Muscle of arm (tissue), 12 donors: ENCODE results near the gene GNB1L. TPM values are rescaled to one million over a fixed set of nuclear protein-coding genes. Genes with fewer than 3 reads are reported as not detected.
A peak's percentile ranks its signal among the peaks of the same experiment; 100 is the strongest.
"Not testable (repeated sequence)": the region's sequence is repeated elsewhere in the genome, so short reads cannot be mapped to it uniquely, and the experiment has no call there.

Source experiments
- DNase-seq: peaks from one replicate; pipeline ENCODE4 v3.0.0-alpha.2; 2013
- polyA plus RNA-seq, 12 donors: library from polyadenylated mRNA; unstranded; fragments of 120-200 nt; gene quantifications; one replicate each; pipeline ENCODE4 v1.2.1, GENCODE V29; 2013; ENCODE audit not compliant: insufficient read length in 12 of 12

GNB1L gene
- polyA plus RNA-seq, 12 donors, result 1.8 to 5.0 (median 3.3) TPM; not detected in 2

DNA sequence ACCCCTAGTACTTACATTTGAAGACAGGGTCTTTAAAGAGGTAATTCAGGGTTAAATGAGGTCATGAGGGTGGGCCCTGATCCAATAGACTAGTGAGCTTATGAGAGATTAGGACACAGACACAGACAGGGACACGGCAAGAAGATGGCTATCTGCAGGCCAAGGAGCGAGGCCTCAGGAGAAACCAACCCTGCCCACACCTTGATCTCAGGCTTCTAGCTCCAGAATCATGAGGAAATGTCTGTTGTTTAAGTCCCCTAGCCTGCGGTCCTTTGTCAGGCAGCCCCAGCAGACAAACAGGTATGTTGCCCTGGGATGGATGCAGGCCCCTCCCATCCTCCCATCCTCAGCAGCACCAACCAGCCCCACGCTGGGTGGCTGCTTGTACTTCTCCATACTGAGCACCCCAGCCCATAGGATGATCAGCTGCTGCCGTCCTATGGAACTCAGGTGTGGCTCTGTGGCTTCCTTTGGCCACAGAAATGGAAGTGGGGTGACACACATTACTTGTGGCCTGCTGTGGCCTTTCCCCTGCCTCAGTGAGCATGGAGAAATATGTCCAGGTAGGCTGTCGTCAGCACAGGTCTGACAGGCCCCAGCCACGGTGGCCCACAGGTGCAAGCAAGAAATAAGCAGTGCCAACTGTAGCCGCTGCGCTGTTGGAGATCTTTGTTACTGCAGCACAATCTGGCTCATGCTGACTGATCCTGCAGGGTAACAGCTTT lies 7.9 kb downstream of the GNB1L start:
- no peak for DNase-seq

DNA sequence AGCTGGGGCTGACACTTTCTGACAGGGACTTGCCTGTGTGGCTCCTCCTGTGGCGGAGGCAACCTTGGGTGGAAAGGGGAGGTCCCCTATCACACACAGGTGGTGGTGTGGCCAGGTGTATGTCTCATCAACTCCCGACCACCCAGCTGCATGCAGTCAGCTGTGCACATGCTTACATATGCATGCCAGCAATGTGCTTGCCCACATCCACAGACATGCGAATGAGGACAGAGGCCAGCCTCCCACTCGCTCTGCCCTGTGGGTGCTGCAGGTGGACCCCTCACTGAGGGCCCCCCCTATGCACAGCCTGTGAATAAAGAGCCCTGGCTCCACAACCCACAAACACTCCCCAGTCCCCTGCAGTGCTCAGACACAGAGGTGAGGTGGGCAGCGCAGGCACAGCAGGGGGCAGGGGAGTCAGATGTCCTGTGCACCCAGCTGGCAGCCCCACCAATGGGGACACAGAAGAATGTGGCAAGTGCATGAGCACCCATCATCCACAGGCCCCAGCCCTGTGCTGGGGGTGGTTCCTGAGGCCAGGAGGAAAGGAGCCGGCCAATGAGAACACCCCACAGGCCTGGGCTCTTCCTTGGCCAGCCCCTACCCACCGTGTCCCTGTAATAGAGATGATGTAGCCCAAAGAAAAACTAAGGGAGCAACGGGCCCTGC lies 9.5 kb downstream of the GNB1L start:
- no peak for DNase-seq

DNA sequence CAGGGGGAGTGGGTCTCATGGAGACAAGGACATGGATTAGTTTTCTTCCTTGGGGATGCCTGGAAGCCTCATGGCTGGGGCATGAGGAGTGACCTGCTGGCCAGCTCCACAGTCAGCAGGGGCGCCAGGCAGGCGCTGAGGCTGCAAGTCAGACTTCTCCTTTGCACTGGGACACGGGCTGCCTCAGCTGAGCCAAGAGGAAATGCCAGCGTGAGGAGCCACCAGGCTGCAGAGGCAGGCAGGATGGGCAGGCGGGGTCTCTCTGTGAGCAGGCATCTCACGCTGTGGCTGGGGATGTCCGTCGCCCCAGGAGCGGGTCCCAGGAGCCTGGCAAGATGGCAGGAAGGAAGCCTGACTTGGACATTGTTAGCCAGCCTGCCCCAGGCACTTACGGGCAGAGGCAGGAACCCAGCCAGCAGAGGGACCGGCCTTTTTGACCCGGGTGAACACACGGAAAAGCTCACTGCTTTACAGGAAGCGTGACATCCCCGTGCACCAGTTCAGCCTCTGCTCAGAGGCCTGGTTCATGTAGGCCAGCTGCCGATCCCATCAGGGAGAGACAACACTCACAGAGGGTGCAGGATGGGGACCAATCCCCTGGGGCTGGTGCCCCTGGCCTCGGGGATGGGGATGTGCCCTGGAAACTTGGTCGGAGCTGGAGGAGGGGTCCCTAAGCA lies 10.2 kb downstream of the GNB1L start:
- peak; percentile 26 for DNase-seq

DNA sequence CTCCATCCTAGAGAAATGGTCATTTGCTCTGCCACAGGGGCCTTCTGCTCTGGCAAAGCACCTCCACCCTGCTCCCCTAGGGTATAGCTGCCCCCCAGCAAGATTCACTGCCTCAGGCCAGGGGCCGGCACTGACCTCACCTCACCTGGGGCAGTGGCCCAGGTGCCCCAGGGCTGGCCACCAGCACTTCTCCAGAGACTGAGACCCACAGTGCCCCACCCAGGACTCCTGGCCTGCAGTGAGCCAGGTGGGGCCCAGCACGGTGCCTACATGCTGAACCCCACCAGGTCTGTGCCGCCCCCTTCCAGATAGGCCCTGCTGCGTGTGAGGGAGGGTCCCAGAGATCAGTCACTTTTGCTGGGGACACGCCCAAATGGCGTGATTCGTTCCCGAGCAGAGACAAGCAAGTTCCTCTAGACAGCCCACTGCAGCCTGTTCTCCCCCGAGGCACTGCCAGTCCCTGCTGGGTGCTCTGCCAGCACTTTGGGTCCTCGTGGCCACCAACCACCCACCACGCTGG lies 10.8 kb downstream of the GNB1L start:
- DNase-seq, result no peak

DNA sequence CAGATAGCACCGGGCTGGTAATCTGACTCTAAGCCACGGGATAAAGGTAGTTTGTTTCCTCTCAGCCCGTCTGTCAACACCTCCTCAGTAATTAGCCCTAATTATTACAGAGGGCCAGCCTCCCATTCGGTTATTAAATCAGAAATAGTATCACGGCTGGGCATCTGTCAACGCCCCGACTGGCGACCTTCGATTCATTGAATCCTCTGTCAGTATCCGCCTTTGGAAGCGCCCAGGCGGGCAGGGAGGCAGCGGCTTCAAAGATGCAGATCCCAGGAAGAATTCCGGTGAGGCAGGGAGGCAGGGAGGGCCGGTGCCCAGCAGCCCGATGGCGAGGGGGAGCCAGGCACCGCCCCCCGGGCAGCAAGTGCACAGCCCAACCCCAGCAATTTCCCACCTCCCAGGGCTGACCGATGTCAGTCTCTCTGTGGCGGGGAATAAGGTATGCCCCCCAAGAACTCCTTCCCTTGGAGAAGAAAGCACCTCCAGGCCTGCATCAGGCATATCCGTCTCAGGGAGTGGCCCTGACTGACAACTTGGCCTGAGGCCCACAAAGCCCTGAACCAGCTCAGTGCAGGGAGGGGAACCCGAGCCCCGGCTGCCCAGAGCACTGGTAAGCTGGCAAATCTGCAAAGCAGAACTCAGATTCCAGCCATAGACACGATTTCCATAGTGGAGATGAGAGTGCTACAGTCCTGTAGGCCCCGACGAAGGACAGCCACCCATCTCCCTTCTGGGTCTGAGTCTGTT lies 11.4 kb downstream of the GNB1L start:
- DNase-seq, result no peak

DNA sequence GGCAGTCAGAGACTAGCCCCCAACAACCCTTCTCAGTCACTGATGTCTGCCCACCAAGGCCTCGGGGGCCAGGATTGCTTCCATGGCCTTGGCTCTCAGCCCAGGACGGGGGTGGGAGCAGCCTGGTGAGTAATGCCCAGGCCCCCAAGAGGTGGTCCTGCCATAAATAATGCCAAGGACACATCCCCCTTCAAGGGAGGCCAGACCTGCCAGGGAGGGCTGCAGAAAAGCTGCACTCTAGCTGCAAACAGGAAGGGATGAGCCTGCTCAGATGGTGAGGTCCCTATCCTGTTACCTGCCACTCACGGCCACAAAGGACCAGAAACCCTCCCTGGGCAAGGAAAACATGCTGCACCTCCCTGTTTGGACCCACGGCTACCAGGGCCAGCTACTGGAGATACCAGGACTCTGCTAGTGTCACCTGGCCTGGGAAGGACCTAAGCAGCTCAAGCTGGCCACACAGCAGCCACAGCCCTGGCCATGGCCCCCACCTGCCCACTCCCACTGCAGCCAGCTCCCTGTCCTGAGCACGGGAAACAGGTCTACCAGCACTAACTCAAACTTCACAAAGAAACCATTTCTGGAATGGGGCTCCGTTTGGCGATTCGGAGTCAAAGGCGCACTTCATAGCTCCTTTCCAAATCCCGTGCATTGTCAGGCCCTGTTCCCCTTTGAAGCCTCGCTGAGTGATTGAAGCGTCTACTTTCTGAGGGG lies 12.1 kb downstream of the GNB1L start:
- DNase-seq, result no peak

DNA sequence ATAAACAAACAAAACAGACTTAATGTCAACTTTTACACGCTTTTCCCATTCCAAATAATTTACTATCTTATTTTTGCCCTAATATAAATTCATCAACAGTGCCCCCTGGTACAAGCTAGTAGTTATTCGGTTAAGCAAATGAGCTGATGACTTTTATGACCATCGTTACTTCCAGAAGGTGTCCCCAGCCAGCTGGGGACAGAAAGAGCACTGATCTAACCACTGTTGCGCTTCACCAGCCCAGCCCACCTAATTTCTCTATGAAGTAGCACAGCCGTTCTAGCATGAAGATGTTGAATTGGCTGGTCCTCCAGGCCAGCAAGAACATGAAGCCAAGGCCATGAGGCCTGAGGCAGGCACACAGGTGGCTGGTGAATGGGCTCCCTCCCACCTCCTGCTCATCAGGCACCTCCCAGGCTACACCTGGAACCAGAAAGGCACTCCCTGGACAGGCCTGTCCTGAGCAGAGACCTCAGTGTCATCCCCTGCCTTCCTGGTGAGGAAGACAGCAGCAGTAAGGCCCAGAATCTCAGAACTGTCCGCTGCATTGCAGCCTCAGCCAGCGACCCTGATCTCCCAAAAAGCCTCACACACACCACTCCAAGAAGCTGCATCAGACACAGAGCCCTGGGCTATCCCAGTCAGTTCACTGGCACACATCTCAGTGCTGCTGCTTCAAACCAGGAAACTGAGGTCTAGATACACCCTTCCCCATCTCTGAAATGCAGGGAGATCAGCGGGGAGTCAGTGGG lies 12.9 kb downstream of the GNB1L start:
- no peak for DNase-seq

DNA sequence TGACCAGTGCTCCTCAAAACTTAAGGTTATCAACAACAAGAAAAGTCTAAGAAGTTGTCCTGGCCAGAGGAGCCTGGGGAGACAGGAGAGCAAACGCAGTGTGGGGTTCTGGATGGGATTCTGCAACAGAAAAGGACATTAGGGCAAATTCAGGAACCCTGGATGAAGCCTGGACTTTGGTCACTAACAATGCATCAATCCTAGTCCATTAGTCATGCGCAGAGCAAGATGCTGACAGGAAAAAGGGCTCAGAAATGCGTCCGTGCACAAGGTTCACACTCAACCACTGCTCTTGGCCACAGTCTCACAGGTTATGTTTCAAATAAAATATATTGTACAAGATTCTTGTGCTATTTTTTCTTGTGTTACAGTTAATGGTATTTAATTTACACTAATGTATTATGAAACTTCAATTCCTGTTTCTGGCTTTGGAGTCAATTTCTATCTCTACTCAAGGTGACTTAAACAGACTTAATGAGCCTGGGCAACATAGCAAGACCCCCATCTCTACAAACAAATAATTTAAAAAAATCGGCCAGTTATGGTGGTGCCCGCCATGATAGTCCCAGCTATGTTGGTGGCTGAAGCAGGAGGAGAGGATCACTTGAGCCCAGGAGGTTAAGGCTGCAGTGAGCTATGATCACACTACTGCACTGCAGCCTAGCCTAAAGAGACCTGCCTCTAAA lies 13.6 kb downstream of the GNB1L start:
- no peak for DNase-seq

DNA sequence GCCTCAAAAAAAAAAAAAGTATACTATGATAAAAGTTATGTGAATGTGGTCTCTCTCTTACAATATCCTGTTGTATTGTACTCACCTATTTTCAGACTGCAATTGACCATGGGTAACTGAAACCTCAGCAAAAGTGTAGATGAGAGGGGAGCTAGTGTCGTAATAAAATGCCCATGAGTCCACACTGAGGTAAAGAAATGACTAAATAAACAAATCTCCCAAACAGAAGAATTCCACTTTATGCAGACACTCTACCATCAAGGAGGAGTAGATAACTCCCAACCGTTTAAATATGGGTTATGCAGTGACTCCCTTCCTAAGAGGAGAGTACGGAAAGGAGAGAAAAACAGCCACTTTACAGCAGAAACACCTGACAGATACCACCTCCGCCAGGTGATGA lies 14.6 kb downstream of the GNB1L start:
- no peak for DNase-seq

DNA sequence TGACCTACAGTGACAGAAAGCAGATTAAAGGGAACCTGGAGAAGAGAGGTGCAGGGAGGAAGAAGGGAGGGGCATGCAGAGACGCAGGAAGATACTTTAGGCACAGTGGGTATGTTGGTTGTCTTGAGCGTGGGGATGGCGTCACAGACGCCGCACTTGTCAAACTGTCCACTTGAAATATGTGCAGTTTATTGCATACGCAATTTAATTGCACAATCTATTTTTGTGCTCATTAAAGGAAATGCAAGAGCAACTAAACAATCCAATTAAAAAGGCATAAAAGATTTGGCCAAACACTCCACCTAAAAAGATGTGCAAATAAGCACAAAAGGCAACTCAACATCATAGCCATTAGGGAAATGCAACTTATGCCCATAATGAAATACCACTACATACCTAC lies 16.8 kb downstream of the GNB1L start:
- no peak for DNase-seq

DNA sequence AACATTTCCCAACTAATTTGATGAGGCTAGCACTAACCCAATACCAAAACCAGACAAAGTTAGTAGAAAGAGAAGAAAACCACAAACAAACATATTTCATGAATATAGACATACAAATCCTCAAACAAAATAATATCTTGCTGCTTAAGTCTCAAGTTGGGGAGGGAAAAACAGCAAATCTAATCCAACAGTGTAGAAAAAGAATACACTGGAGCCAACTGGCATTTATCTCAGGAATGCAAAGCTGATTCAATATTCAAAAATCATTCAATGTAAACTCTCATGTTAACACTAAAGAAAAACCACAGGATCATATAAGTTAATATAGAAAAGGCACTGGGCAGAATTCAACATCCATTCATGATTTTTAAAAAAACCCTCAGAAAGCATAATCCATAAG lies 18.2 kb downstream of the GNB1L start:
- DNase-seq, result no peak

DNA sequence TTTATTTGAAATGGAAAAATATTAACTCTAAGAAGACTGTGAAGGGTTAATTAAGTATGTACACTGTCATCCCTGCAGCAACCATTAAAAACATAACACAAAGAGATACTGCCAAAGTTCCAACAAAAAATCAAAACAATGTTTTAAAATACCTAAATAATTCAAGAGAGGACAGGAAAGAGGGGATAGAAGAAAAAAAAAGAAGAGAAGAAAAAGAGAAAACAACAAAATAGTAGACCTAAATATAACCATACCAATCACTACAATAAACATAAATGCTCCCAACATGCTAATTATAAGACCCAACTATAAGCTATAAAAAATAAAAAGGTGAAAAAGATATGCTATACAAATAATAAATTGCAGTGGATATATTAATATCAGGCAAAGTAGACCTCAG lies 20.1 kb downstream of the GNB1L start:
- DNase-seq, result no peak

DNA sequence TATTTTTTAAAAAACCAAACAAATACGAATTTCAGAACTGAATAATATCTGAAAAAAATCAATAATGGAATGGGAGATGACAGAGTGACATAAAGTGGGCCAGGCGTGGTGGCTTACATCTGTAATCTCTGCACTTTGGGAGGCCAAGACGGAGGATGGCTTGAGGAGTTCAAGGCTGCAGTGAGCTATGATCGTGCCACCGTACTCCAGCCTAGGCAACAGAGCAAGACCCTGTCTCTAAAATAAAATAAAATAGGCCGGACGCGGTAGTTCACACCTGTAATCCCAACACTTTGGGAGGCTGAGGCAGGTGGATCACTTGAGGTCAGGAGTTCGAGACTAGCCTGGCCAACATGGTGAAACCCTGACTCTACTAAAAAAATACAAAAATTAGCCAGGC lies 21.3 kb downstream of the GNB1L start:
- DNase-seq, result not testable (repeated sequence)

DNA sequence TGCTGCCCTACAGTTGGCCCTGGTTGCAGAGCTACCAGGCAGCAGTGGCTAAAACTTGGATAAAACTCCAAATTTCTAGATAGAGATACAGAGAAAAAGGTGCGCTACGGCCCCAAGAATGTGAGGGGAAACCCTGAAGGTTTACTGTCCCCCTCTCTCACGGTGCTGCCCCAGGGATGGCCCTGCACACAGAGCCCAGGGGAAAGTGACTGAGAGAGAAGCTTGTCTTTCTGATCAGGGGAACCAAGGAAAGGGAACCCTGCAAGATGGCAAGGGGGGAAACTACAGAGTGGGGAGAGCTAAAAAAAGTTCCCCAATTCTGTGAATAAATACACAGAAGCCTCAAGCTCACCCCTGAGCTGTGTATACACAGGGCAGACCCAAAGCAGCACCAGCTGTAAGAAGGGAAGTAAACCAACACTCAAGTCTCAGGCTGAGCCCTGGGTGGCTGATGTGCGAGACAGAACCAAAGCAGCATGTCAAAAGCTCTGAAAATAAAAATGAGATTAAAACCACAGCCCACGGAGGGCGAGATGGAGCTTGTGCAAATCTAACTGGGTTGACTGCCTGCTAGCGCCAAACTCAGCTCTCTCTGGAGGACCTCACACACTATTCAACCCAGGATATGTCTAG lies 22.1 kb downstream of the GNB1L start:
- DNase-seq, result no peak

DNA sequence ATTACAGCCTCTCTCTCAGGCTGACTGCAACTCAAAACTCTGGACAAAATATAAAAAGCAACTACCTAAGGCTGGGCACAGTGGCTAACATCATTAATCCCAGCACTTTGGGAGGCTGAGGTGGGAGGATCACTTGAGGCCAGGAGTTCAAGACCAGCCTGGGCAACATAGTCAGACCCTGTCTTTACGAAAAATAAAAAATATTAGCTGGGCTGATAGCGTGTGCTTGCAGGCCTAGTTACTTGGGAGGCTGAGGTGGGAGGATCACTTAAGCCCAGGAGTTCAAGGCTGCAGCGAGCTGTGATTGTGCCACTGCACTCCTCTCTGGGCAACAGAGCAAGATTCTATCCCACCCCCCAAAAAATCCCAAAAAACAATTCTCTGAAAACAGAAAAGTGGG lies 22.7 kb downstream of the GNB1L start:
- DNase-seq, result not testable (repeated sequence)

DNA sequence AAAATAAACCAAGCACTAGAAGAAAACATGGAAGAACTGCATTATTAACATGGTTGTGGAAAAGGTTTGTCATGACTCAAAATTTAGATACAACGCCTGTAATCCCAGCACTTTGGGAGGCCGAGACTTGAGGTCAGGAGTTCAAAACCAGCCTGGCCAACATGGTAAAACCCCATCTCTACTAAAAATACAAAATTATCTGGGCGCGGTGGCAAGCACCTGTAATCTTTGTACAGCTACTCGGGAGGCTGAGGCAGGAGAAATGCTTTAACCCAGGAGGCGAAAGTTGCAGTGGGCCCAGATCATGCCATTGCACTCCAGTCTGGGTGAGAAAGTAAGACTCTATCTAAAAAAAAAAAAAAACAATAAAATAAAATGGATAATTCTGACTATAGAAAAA lies 23.7 kb downstream of the GNB1L start:
- DNase-seq, result no peak

DNA sequence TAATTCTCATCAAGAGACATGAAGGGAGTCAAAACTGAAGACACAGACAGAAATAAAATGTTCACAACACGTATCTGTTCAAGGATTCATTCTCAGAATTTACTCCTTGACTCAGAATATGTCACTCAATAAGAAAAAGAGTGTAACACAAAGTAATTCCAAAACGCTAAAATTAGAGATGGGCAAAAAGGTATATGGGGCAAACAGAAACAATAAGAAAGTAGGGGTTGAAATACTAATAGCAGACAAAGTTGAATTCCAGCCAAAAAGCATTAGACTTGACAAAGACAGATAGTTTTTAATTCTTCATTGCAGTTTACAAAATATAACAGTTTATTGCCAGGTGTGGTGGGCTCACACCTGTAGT lies 26.7 kb downstream of the GNB1L start:
- DNase-seq, result no peak

DNA sequence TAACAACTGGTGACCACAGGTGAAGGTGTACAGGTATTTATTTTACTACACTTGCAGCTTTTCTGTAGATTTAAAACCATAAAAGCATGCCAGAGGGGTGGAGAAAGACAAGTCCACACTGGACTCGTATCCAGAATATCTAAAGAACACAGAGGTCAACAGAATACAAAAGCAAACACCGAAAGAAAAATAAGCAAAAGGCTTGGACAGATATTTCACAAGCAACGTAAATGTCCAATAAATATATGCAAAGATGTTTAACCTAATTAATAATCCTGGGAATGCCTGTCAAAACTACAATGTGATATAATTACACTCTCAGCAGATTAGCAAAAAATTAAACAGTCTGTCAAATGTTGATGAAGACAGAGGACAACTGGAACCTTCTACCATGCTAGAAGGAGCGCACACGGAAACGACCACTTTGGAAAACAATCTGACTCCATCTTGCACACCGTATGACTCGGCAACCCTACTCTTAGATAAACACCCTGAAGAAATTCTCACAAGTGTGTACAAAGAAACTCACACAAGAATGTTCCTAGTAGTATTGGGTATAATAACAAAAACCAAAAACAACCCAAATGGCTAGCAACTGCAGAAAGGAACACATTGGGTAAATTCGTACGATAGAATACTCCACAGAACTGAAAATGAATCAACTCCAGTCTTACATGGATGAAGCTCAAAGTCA lies 27.2 kb downstream of the GNB1L start:
- no peak for DNase-seq

DNA sequence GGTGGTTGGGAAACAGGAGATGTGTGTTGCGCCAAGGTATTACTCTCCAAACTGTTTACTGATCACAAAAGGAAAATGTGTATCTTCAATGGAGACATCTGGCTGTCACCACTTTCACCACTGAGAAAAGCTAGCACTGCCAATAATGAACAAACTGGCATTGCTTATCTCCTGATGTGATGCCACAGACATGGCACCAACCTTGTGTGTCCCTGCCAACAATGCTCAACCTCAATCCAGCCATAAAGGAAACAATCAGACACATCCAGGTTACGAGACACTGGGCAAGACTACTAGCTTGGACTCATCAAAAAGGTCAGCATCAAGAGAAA lies 28.1 kb downstream of the GNB1L start:
- no peak for DNase-seq
